GM12865 (cell line): ENCODE measurements around the gene KIF24.
"Not testable (repeated sequence)": the region's sequence is repeated elsewhere in the genome, so short reads cannot be mapped to it uniquely, and the experiment has no call there.

ENCODE experiments used
- DNase-seq: peaks from one replicate; pipeline ENCODE4 v3.0.0; 2010; ENCODE audit warnings: low read depth
- H3K4me3 ChIP-seq: 2 replicates; pipeline ENCODE4 v1.5.1; 2011; ENCODE audit warnings: mild to moderate bottlenecking, low read depth, low read length, control low read depth
- TF ChIP-seq, protein P1 (sequence below): IDR thresholded peaks from 2 replicates; pipeline ENCODE4 v1.5.1; 2011; ENCODE audit warnings: low read length, control low read depth, low read depth, inconsistent platforms; ENCODE audit not compliant: insufficient read depth; ENCODE audit errors: missing control alignments

KIF24 gene

DNA sequence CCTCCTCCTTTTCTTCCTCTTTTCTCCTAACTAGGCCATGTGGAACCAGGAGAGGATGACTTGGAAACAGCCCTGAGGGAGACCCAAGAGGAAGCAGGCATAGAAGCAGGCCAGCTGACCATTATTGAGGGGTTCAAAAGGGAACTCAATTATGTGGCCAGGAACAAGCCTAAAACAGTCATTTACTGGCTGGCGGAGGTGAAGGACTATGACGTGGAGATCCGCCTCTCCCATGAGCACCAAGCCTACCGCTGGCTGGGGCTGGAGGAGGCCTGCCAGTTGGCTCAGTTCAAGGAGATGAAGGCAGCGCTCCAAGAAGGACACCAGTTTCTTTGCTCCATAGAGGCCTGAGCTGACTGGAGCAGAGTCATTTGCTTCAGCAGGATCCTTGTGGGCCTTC, 14.0 kb upstream of the KIF24 start:
- TF ChIP-seq, protein P1, sequence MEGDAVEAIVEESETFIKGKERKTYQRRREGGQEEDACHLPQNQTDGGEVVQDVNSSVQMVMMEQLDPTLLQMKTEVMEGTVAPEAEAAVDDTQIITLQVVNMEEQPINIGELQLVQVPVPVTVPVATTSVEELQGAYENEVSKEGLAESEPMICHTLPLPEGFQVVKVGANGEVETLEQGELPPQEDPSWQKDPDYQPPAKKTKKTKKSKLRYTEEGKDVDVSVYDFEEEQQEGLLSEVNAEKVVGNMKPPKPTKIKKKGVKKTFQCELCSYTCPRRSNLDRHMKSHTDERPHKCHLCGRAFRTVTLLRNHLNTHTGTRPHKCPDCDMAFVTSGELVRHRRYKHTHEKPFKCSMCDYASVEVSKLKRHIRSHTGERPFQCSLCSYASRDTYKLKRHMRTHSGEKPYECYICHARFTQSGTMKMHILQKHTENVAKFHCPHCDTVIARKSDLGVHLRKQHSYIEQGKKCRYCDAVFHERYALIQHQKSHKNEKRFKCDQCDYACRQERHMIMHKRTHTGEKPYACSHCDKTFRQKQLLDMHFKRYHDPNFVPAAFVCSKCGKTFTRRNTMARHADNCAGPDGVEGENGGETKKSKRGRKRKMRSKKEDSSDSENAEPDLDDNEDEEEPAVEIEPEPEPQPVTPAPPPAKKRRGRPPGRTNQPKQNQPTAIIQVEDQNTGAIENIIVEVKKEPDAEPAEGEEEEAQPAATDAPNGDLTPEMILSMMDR, result no peak
- no peak for DNase-seq
- H3K4me3 ChIP-seq, result no peak overlapping the region

DNA sequence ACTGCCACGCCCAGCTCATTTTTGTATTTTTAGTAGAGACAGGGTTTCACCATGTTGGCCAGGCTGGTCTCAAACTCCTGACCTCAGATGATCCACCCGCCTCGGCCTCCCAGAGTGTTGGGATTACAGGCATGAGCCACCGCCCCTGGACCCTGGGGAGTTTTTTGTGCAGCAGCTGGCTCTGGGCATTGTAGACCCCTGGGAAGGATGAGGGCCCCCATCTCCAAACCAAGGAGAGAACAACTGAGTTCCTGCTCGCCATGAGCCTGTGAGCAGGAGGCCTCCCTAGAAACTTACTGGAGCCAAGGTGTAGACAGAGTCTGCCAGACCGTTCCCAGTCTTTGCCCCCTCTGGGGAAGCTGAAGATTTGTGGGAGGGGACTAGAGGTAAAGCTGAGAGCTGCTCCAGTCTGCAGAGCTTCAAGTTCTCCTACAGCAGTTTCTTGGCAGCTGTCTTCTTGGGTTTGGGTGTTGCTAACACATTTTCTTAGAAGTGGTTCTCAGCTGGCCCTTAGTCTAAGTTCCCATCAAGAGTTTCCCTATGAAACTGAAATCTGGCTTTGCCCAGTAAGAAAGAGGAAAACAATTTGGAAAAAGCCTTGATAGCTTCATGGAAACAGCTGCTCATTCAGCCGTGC, 12.7 kb upstream of the KIF24 start:
- H3K4me3 ChIP-seq, result no peak overlapping the region
- no peak for DNase-seq
- TF ChIP-seq, protein P1, result no peak

DNA sequence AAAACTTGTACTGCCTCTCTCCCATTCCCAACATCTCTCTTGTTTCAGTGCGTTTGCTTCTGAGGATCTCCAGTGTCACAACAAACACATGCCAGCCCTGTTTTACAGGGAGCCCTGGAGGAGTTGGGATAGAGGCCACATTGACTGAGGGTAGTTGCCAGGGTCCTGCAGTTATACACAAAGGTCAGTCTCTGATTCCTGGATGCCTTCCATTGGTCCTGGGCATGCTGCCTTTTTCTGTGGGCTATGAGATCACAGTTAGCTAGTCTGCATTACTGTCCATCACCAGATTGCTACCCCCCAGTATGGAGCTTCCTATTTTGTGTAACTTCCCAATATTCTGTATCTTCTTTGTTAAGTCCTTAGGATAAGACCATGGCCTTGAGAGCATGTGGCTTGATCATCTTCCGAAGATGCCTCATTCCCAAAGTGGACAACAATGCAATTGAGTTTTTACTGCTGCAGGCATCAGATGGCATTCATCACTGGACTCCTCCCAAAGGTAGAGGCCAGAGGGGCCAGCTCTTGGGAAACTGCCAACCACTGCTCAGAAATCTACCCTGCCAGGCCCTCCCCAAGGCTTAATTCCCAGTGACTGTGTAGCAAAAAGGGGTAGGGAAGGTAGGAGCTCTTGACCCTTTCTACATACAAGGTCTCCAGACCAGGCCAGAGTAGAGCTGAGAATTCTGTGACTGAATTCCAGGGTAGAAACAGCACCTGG, 9.8 kb upstream of the KIF24 start:
- H3K4me3 ChIP-seq, result no peak overlapping the region
- TF ChIP-seq, protein P1, result no peak
- no peak for DNase-seq

DNA sequence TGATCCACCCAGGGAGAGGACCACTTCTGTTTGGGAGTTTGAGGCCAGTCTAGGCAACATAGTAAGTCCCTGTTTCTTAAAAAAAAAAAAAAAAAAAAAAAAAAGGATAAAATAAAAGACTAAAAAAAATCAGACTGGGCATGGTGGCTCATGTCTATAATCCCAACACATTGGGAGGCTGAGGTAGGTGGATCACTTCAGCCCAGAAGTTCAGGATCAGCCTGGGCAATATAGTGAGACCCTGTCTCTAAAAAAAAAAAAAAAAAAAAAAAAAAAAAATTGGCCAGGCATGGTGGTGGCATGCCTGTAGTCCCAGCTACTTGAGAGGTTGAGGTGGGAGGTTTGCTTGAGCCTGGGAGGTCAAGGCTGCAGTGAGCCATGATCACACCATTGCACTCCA, 9.0 kb upstream of the KIF24 start:
- DNase-seq, H3K4me3 ChIP-seq: not testable (repeated sequence)

DNA sequence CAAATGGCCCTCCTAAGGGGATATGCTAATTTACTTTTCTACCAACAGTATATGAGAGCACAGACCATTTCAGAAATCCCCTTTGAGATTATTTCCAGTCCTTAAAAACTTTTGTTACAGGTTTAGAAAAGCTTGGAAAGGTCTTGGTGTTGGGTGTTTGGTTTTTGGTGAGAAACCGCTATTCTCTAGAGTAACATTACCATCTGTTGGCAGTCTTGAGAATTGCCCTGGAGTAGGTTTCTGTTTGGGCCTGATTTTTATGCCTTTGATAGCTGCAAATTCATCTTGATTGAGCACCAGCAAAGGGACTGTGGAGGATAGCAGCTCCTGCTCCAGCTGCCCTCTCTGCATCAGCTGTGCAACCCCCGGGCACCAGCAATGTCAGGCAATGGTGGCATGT, 8.3 kb upstream of the KIF24 start:
- DNase-seq, result no peak
- TF ChIP-seq, protein P1, result no peak
- H3K4me3 ChIP-seq, result no peak overlapping the region

DNA sequence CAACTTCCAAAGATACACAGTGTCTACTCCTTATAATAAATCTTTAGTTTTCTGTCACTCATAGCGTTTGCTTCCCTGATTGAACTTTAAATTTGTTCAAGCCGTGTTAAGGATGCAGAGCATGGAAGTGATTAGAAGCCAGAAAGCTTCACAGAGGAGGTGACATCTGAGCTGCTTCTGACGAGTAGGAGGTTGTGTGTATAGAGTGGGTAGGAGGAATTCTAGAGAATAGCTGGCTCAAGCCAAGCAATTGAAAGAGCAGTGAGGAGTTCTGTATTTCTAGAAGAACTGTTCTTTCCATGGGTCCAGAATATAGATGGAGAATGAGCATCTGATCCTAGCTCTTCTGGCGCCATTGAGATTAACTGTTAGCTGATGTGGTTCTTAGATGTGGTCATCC, 6.3 kb upstream of the KIF24 start:
- no peak overlapping the region for H3K4me3 ChIP-seq
- TF ChIP-seq, protein P1, result no peak
- DNase-seq, result no peak

DNA sequence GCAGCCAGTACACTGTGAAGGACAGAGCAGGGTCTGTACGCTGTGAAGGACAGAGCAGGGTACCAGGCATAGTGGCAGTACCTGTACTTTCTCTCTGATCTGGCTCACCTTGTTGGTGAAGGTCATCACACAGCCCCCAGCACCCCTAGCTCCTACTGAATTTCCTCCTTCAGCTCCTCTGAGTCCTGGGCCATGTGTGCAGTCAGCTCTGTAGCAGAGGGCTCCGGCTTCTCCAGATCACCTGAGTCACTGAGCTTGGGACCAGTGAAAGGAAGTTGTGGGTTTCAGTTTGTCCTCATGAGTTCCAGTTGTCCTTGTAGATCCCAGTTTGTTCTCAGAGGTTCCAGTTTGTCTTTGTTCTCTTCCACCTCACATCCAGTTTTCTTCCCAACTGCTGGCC, 5.8 kb upstream of the KIF24 start:
- TF ChIP-seq, protein P1, result no peak
- no peak for DNase-seq
- no peak overlapping the region for H3K4me3 ChIP-seq
